ENCODE measurements around the gene MAN1A2.

MAN1A2 gene

DNA sequence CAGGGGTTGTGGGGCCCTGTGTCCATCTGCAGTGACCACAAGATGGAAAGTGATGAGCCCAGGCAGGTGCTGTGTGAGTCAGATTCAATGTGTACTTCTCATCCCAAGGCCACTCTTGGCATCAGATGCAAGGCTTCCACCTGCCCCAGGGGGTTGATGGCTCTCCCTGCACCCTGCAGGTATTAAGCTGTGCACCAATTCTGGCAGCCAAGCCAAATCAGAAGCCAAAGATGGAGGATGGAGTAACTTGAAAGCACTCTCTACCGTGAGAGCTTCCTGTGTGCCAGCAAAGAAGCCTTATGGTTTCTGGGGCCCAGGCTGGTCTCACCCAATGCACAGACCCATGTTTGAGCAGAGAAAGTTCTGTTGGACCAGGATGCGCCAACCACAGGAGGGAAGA lies 194.3 kb downstream of the MAN1A2 start:
- no peak for DNase-seq

GRCh38 chr1:117562581-117563491 lies 195.6 kb downstream of the MAN1A2 start:
- DNase-seq = no peak

- no peak for DNase-seq
Observed at GRCh38 chr1:117563492-117563875, 196.2 kb downstream of the MAN1A2 start.

DNA sequence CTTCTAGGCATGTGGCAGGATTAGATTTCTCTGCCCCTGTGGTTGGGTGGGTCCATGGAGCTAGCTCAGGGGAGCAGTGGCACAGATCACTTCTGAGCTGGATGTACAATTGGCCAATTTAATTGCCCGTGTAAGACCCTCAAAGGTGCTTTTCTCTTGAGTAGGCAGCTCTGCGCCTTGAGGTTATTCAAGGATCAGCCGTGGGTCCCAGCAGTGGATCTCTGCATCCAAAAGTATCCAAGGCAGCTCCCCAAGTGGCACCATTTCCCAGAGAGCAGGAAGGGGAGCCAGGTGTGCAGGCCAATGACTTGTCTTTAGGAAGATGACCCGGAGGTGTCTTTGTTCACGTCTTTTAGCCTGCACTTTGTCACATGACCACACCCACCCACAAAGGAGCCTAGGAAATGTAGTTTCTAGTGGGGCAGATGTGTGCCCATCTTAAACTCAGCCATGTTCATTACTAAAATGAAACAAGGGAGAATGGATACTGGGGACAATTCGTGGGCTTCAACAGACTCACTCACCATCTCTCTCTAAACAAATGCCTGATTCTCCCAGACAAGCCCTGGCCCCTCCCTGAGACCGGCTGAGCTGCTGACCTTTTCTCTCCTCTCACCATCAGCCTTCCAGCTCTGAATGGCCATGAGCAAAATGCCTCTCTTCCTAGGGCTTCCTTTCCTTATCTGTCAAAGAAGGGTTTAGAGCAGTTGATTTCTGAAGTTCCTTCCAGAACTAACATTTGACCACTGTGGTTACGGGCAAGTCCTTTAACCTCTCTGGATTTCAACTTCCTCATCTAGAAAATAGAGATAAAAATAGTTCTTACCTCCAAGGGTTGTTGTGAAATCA lies 197.2 kb downstream of the MAN1A2 start:
- no peak for DNase-seq

DNA sequence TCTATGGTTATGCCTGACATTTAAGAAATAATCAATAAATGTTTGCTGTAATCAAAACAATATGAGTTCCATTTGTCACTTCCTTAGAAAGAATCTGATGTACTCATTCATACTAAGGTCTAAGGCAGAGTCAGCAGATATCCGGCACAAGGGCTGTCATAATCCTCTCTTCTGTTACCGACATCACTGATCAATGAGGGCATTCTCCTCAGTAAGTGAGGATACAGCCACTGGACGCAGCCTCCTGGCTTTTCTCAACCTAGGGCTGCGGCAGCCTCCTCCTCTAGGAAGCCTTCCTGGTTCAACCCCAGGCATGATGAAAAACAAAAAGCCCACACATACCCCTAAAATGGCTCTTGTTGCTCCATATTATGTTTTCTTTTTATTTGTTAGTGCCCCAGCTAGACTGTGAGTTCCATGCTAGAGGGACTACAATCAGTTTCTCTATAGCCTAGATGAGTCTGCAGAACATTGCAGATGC lies 197.9 kb downstream of the MAN1A2 start:
- DNase-seq = no peak

DNA sequence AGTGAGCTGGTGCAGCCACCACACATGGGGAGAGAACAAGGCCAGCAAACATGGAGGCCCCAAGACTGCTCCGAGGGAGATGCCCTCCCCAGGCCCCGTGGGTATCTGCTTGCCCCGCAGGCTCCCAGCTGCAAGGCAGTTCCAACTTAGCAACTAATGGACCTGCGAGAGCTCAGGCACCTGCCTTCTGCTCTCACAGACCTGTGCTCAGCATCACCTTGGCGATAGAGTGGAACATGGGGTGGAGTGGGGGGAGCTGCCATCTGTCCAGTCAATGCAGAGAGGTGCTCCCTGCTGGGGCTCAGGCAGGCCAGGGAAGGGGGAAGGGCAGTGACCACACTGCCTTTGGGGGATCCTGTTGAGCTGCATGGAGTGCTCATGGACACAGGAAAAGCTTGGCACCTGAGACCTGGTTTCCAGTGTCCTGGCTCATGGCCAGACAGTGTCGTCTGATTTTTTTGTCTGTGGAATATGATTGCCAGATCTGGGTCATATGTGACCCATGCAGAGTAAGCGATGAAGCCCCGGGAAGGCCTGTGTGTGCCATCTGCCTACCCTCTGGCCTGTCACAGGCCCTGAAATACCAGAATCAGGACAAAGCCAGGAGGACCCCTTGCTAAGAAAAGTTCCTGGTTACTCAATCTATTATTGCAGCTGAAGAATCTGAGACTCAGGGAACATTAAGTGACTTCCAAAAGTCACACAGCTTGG lies 198.7 kb downstream of the MAN1A2 start:
- no peak for DNase-seq

GRCh38 chr1:117566556-117566955 lies 199.3 kb downstream of the MAN1A2 start:
- no peak for DNase-seq

DNA sequence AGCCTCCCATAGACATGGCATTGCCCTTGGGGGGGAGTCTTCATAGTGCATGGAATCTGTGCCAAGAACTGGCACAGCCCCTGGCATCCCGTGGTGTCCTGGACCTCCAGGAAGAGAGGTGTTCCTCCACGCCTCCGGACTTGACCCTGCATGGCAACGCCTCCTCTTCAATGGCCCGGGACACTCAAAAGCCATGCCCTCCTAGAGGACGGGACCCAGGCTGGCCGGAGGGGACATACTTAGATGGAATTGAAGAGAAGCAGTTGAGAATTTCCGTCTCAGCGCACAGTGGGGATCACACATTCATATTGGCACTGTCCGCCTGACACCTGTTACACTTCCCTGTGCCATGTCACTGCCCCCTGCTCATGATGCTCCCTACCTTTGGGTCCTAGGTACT lies 200.2 kb downstream of the MAN1A2 start:
- no peak for DNase-seq

DNA sequence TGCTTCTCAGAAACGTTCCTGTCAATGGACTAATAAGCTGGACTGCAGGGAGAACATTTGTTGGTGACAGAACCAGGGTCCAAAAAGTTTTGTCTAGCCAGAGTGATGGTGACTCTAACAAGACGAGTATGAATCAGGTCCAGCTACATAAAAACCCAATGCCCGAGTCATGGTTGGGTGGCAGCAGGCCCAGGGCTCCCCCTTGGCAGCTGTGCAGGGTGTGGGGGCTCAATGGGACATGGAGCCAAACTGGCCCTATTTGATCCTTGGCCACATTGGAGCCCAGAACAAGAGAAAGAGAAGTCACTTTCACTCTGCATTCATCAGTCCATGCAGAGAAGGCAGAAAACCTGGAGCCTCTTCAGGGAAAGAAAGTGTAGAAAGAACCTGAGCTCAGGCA lies 200.7 kb downstream of the MAN1A2 start:
- DNase-seq = no peak

DNA sequence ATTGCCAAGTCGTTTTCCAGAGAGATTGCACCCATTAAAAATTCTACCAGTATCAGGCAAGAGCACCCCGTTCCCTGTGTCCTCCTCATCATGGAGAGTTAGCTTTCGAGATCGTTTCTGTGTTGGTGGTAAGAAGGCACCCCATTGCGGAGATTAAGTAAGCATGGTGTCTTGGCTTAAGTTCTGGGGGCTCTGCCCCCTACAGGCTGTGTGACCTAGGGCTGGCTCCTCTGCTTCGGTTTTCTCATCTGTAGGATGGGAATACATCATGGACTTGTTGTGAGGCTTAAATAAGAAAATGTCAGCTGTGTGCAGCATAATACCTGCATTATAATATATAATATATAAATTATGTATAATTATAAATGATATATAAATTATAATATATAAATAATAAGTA lies 201.8 kb downstream of the MAN1A2 start:
- DNase-seq = no peak

DNA sequence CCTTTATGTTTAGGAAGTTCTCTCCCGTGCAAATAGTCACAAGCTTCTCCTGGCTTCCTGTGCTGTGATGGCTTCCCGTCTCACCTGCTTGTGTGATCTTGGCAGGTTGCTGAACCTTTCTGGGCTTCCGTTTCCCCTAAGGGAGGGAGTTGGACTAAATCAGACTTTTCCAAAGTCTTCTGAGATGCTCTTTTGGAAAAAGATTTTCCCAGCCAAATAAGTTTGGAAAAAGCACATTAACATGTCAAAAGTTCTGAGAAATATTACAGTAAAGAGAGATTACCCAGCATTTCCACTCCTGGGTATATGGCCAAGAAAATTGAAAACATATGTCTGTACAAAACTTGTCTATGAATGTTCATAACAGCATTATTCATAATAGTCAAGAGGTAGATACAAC lies 202.6 kb downstream of the MAN1A2 start:
- DNase-seq = no peak

- DNase-seq = no peak
Observed at GRCh38 chr1:117570988-117571409, 203.8 kb downstream of the MAN1A2 start.

- DNase-seq = no peak
Observed at GRCh38 chr1:117571496-117571895, 204.2 kb downstream of the MAN1A2 start.

DNA sequence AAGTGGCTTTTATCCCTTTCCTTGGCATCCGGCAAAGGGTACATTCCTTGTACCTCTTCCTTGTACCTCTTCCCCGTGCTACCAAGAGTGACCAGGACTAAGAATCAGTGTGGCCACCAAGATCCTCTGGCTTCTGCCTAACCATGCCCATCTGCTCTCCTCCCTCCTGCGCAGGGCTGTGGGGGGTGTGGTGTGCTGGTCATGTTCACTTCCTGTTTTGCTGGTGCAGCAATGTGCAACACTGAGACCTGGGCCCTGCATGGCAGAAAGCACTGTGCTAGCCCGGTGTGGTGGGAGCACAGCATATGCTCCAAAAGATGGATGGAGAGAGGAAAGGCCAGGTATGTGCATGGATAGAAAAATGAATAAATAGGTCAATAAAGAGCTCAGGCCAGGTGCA lies 205.3 kb downstream of the MAN1A2 start:
- DNase-seq = no peak

- DNase-seq = no peak
Observed at GRCh38 chr1:117573386-117574023, 206.3 kb downstream of the MAN1A2 start.

- DNase-seq = no peak
Observed at GRCh38 chr1:117574161-117574835, 207.0 kb downstream of the MAN1A2 start.

DNA sequence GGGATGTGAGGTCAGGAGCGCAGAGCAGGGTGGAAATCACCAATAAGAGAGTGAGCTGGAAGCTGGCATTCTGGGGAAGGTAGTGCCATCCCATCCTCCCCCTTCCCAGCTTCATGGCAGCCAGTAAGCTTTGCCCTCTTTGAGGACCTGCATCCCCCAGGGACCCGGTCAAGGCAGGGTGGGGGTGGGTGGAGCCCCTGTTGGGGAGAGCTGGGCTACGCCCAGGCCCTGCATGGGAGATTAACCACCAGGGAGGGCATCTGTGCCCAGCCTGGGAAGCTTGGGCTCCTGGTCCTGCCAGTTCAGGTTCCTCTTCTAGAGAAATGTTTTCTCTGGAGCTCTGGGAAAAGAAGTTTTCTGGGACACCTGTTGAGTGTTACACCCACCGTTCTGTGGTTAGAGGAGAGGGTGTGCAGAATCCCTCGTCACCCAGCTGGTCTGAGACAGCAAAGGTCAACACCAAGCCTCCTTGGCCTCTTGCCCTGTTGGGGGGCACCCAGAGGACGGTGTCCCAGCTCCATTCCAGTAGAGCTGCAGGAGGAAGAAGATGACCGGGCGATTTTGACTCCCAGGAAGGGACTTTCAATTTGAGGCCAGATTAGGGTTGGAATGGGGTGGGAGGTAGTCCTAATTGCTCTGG lies 208.5 kb downstream of the MAN1A2 start:
- no peak for DNase-seq

GRCh38 chr1:117576236-117576635 lies 209.0 kb downstream of the MAN1A2 start:
- DNase-seq = no peak

DNA sequence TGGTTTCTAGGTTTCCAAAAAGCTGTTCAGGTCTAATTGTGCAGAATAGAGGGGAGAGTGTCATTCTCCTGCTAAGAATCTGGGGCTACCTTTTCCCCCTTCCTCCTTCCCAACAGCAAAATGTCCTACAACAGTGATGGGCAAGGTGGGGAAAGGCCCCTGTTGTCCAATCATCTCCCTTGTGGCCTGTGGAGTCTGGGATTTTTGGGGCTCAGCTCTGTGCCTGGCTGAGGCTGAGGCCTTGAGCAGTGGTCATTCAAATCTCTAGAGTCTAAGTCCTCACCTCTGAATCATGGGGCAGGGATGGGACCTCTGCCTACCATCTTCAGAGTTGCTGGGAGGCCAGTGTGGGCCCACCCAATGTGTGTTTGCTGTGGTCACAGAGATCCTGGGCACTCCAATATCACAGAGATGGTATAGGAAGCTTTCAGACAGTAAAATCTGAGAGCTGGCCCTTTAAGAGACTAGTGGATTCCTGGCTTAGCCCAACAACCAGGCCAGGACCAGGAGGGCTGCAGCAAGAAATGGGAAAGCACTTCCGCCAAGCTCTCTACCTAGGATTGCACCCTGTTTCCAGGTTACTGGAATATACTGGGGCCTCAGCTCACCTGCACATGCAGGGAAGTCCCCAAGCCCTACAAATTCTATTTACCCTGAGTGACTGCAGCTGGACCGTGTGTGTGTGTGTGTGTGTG lies 210.1 kb downstream of the MAN1A2 start:
- no peak for DNase-seq

DNA sequence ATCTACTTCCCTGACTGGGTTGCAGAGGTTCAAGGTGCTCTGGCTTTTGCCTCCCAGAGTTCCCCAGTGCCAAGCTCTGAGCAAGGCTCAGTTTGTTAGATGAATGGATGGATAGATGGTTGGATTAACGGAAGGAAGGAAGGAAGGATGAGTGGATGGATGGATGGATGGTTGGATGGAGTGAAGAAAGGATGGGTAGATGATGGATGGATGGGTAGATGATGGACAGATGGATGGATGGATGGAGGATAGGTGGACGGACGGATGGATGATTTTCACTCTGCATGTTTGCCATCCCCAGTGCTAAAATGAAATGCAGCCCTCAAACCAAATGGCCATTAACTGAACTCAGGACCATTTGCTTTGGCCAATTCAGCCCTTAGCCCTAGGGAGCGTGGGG lies 211.2 kb downstream of the MAN1A2 start:
- DNase-seq = no peak
